Stimulated activated memory B cell treated with anti-CD40 and anti-IgM and Interleukin-4, amounts not matched to agents 10 μg/mL and 1 μg/mL and 100 μg/mL, for 72 hours (primary cell): ENCODE measurements around the gene DEGS1.
A peak's percentile ranks its signal among the peaks of the same experiment; 100 is the strongest.
"Not testable (repeated sequence)": the region's sequence is repeated elsewhere in the genome, so short reads cannot be mapped to it uniquely, and the experiment has no call there.

Experiments used
- ATAC-seq: fragments of 150-1000 bp; cut with Tn5 transposase; 2 replicates; pipeline ENCODE4 v1.10.0; 2021
- H3K27ac Mint-ChIP-seq: one replicate; pipeline ENCODE4 v1.8.0; 2022; ENCODE audit warnings: mild to moderate bottlenecking, mixed read lengths
- H3K27me3 Mint-ChIP-seq: one replicate; pipeline ENCODE4 v1.8.0; 2022; ENCODE audit warnings: mixed read lengths
- H3K36me3 Mint-ChIP-seq: one replicate; pipeline ENCODE4 v1.8.0; 2022; ENCODE audit warnings: mixed read lengths
- H3K4me1 Mint-ChIP-seq: one replicate; pipeline ENCODE4 v1.8.0; 2022; ENCODE audit warnings: mixed read lengths
- H3K4me3 Mint-ChIP-seq: one replicate; pipeline ENCODE4 v1.8.0; 2022; ENCODE audit warnings: mild to moderate bottlenecking, moderate library complexity, mixed read lengths
- H3K9me3 Mint-ChIP-seq: one replicate; pipeline ENCODE4 v1.8.0; 2022; ENCODE audit warnings: mixed read lengths

Gene DEGS1

GRCh38 chr1:224193319-224193966, 10.4 kb downstream of the DEGS1 start:
- no peaks in the 10 kb centered on the region for H3K9me3 Mint-ChIP-seq
- H3K27ac Mint-ChIP-seq, result peak overlapping the region; percentile 37
- H3K27me3 Mint-ChIP-seq, result no peaks in the 10 kb centered on the region

GRCh38 chr1:224196813-224197600, 14.0 kb downstream of the DEGS1 start:
- Mint-ChIP-seq H3K27ac (no peak overlapping the region), H3K9me3 (no peaks in the 10 kb centered on the region), H3K36me3 (peaks cover 20% of the 10 kb centered on the region), H3K27me3 (no peaks in the 10 kb centered on the region), H3K4me1 (peaks cover 12% of the 10 kb centered on the region), H3K4me3 (no peak overlapping the region)
- ATAC-seq, result no peak

More at GRCh38 chr1:224193319-224193966, 10.4 kb downstream of the DEGS1 start:
- H3K4me1 Mint-ChIP-seq, result peaks cover 25% of the 10 kb centered on the region
- no peak for ATAC-seq
- H3K4me3 Mint-ChIP-seq, result no peak overlapping the region
- H3K36me3 Mint-ChIP-seq, result peaks cover 31% of the 10 kb centered on the region

- ATAC-seq, result no peak
- Mint-ChIP-seq H3K4me3 (no peak overlapping the region), H3K27ac (no peak overlapping the region), H3K4me1 (peaks cover 16% of the 10 kb centered on the region), H3K9me3 (no peaks in the 10 kb centered on the region), H3K27me3 (no peaks in the 10 kb centered on the region), H3K36me3 (peaks cover 20% of the 10 kb centered on the region)
These were observed 15.5 kb downstream of the DEGS1 start for GRCh38 chr1:224198572-224198971.

- H3K4me1 Mint-ChIP-seq, result peaks cover 23% of the 10 kb centered on the region
- H3K27me3 Mint-ChIP-seq, result no peaks in the 10 kb centered on the region
- ATAC-seq, result no peak
- H3K9me3 Mint-ChIP-seq, result no peaks in the 10 kb centered on the region
- H3K27ac Mint-ChIP-seq, result no peak overlapping the region
- H3K4me3 Mint-ChIP-seq, result no peak overlapping the region
- H3K36me3 Mint-ChIP-seq, result peaks cover 14% of the 10 kb centered on the region
These were observed 16.6 kb downstream of the DEGS1 start for GRCh38 chr1:224199679-224200078.

GRCh38 chr1:224201383-224201782, 18.3 kb downstream of the DEGS1 start:
- no peak for ATAC-seq

GRCh38 chr1:224201853-224202252, 18.8 kb downstream of the DEGS1 start:
- Mint-ChIP-seq H3K27ac (no peak overlapping the region), H3K4me3 (no peak overlapping the region), H3K4me1 (peaks cover 30% of the 10 kb centered on the region), H3K27me3 (no peaks in the 10 kb centered on the region), H3K36me3 (no peaks in the 10 kb centered on the region), H3K9me3 (no peaks in the 10 kb centered on the region)
- ATAC-seq, result no peak

More at GRCh38 chr1:224201383-224201782, 18.3 kb downstream of the DEGS1 start:
- H3K27ac Mint-ChIP-seq, result no peak overlapping the region
- no peaks in the 10 kb centered on the region for H3K9me3 Mint-ChIP-seq
- no peaks in the 10 kb centered on the region for H3K27me3 Mint-ChIP-seq
- no peak overlapping the region for H3K4me3 Mint-ChIP-seq
- peaks cover 30% of the 10 kb centered on the region for H3K4me1 Mint-ChIP-seq
- H3K36me3 Mint-ChIP-seq, result no peaks in the 10 kb centered on the region

- Mint-ChIP-seq H3K4me3 (peak overlapping the region; percentile 43), H3K27ac (peak overlapping the region; percentile 74), H3K9me3 (no peaks in the 10 kb centered on the region), H3K4me1 (peaks cover 30% of the 10 kb centered on the region), H3K27me3 (no peaks in the 10 kb centered on the region), H3K36me3 (no peaks in the 10 kb centered on the region)
- ATAC-seq, result peak; percentile 96
These were observed 20.4 kb downstream of the DEGS1 start for GRCh38 chr1:224203243-224204016.

GRCh38 chr1:224205438-224205840, 22.4 kb downstream of the DEGS1 start:
- peaks cover 44% of the 10 kb centered on the region for H3K4me1 Mint-ChIP-seq
- H3K27ac Mint-ChIP-seq, result peak overlapping the region; percentile 87
- no peaks in the 10 kb centered on the region for H3K36me3 Mint-ChIP-seq
- peak overlapping the region; percentile 61 for H3K4me3 Mint-ChIP-seq
- no peaks in the 10 kb centered on the region for H3K9me3 Mint-ChIP-seq
- ATAC-seq, result peak; percentile 37
- H3K27me3 Mint-ChIP-seq, result no peaks in the 10 kb centered on the region

GRCh38 chr1:224205931-224206538, 23.0 kb downstream of the DEGS1 start:
- not testable (repeated sequence) for H3K9me3 Mint-ChIP-seq, ATAC-seq, H3K4me3 Mint-ChIP-seq, H3K36me3 Mint-ChIP-seq, H3K27me3 Mint-ChIP-seq
- Mint-ChIP-seq H3K4me1 (peaks cover 46% of the 10 kb centered on the region), H3K27ac (peak overlapping the region; percentile 87)

- Mint-ChIP-seq H3K4me3 (no peak overlapping the region), H3K36me3 (no peaks in the 10 kb centered on the region), H3K27ac (no peak overlapping the region), H3K4me1 (peaks cover 25% of the 10 kb centered on the region), H3K27me3 (no peaks in the 10 kb centered on the region), H3K9me3 (no peaks in the 10 kb centered on the region)
- ATAC-seq, result no peak
These were observed 28.3 kb downstream of the DEGS1 start for GRCh38 chr1:224211206-224211962.

- ATAC-seq, result no peak
- no peaks in the 10 kb centered on the region for H3K36me3 Mint-ChIP-seq
- no peaks in the 10 kb centered on the region for H3K9me3 Mint-ChIP-seq
- no peak overlapping the region for H3K4me3 Mint-ChIP-seq
- no peaks in the 10 kb centered on the region for H3K27me3 Mint-ChIP-seq
- peak overlapping the region; percentile 27 for H3K27ac Mint-ChIP-seq
- H3K4me1 Mint-ChIP-seq, result peaks cover 25% of the 10 kb centered on the region
These were observed 29.6 kb downstream of the DEGS1 start for GRCh38 chr1:224212618-224213061.

GRCh38 chr1:224213438-224214119, 30.5 kb downstream of the DEGS1 start:
- Mint-ChIP-seq H3K9me3 (no peaks in the 10 kb centered on the region), H3K27ac (peak overlapping the region; percentile 27), H3K4me3 (no peak overlapping the region), H3K27me3 (no peaks in the 10 kb centered on the region), H3K36me3 (no peaks in the 10 kb centered on the region), H3K4me1 (peaks cover 30% of the 10 kb centered on the region)
- peak; percentile 74 for ATAC-seq

- no peak for ATAC-seq
- Mint-ChIP-seq H3K9me3 (no peaks in the 10 kb centered on the region), H3K4me1 (peaks cover 15% of the 10 kb centered on the region), H3K27ac (no peak overlapping the region), H3K4me3 (no peak overlapping the region), H3K36me3 (no peaks in the 10 kb centered on the region), H3K27me3 (no peaks in the 10 kb centered on the region)
These were observed 33.3 kb downstream of the DEGS1 start for GRCh38 chr1:224216382-224216781.
